NCI-H226 (cell line): ENCODE data around the gene KCNMA1.
"Not testable (repeated sequence)": the region's sequence is repeated elsewhere in the genome, so short reads cannot be mapped to it uniquely, and the experiment has no call there.

Experiments used
- DNase-seq: peaks from one replicate; pipeline ENCODE4 v3.0.0-alpha.2; 2015

Gene KCNMA1

DNA sequence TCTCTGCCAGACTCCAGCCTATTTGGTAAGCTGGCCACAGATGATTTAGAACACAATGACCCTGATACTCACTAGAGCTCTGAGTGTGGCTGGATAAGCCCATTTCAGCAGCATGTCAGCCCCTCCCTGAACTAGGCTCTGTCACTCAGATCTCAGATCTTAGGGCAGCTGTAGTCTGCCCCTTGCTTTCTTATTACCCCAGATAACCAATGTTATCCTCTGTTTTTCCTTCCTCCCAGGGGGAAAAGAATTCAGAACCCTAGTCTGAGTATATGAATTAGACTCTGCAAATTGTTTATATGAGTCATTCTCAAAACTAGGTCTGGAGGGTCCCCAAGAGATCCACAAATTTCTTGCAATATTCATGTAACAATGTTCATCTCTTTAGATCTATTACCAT is 286.2 kb downstream of the KCNMA1 start:
- peak; percentile 28 for DNase-seq

DNA sequence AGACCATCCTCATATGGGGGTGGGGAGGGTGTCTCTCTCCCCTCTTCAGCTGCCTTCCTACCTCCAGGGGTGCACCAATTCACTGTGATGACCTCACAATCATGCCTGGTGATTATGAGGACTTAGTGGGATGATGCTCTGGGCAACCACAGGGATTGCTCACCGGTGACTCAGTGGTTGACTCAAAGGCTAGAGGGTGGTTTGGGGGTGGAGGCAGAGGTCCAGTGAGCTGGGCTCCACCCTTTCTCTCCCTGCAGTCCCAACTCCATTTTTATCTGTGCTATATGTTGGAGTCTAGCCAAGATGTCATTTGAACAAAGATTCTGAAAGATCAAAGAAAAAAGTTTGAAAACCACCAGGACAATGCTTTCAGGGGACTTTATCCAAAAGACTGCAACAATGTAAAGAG is 286.9 kb downstream of the KCNMA1 start:
- peak; percentile 99 for DNase-seq

DNA sequence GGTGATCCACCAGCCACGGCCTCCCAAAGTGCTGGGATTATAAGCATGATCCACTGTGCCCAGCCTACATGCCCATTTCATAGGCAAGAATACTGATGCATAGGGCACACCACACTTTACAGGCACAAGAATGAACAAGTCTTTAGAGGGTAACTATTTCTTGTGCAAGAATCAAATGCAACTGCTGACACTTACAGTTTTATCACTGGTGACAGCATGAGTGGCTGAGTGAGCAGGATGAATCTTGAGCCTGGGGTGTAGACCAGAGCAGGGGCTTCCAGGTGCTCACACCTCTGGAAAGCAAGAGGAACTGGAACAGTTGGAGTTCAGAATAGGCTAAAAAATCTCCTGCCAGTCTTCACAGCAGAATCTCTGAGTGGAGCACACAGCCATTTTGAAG is 287.5 kb downstream of the KCNMA1 start:
- no peak for DNase-seq

DNA sequence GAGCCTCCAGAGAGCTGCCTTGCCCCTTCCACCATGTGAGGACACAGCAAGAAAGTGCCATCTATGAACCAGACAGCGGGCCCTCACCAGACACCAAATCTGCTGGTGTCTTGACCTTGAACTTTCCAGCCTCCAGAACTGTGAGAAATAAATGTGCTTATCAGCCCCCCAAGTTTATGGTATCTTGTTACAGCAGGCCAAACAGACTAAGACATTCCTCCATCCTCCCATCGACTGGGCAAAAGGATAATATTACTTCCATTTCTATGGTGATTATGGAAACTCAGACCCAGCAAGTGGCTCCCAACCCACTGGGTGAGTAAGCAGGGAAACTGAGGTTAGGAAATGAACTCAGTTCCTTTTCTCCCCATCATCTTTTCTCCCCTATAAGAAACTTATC is 288.4 kb downstream of the KCNMA1 start:
- no peak for DNase-seq

DNA sequence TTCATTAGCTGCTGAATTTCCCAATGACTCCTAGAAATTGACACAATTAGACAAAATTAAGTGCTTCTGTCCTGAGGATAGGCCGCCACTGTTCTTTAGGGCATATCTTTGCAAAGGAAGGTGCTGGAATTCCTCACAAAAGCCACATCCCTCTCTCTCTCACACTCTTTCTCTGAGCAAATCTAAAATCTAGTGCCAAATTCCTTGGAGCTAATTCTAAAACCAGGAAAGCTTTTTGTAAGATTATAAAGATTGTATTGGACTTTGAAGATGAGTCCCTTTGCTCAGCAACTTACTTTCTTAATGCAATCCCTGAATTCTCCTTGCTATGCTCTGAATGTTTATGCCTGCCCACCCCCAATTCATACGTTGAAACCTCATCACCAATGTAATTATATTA is 288.9 kb downstream of the KCNMA1 start:
- DNase-seq = no peak

DNA sequence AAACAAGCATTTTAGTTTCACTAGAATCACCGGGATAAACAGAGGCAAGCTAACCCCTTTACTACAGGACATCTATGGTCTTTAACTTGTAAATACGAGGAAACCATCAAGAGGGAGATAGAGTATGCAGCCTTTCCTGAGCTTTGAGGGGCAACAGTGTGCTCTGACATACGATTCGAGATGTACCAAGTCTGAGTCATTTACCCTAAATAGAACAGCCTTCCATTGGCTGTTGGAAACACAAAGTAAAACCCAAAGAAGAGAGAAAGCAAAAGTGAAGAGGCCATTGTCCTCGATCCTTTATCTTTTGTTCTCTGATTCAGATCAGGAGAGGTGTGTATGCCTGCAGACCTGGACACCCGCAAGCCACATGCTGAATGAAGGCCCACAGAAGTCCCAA is 289.5 kb downstream of the KCNMA1 start:
- no peak for DNase-seq

DNA sequence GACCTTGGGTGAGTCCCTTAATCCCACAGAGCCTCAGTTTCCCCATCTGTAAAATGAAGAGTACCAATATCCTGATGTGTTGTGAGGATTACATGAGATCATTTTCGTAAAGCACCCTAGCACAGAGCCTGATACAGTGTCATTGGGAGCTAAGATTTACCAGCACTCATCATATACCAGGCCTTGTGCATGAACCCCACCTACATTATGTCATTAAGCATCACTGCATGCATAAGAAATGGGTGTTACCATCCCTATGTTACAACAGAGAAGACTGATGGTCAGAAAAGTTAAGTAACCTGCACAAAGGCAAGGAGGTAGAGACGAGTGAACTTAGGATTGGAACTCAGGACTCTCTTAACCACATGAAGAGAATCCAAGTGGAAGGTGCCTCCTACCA is 290.6 kb downstream of the KCNMA1 start:
- DNase-seq = no peak

DNA sequence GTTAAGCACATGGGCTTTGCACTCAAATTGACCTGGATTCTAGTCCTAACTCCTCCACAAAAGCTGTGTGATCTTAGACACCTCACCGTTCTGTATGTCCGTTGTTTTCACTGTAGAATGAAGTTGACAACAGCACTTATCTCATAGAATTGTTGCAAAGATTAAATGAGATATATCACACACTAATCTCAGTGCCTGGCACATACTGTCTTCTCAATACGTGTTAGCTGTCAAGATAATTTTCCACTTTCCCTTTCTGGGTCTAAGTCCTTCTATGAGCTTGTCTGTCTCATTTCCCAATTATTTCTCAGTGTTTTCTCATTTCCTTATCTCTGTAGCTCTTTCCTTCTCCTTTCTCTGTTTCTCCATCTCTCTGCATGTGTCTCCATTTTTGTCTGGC is 296.6 kb downstream of the KCNMA1 start:
- DNase-seq = peak; percentile 56

DNA sequence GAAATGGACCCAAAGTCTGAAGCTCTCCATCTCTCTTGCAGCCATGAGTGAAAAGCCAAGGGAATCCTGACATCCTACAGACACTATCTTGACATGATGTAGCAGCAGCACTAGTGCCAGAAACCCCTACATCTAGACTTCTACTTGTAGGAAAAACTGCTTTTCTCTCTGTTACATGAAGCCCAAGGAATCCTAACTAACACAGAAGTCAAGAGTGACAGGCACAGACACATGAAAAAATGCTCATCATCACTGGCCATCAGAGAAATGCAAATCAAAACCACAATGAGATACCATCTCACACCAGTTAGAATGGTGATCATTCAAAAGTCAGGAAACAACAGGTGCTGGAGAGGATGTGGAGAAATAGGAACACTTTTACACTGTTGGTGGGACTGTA is 297.7 kb downstream of the KCNMA1 start:
- not testable (repeated sequence) for DNase-seq

DNA sequence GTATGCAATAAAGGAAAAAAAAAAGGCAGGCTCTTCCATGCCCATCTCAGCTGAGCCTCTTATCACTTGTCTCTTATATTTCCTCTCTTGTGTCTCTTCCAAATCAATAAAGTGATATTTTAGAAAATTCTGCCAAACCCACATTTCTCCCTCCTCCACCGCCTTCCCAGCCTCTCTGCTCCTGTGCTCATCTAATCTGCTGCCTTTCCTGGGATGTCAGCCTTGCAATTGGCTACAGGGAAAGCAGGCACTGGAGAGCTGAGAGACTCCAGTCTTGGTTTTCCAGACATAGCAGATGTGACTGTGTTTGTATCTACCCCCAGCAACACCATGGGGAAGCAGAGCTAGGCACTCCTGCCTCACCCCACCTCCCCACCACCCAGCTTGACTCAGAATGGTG is 298.4 kb downstream of the KCNMA1 start:
- DNase-seq = no peak

DNA sequence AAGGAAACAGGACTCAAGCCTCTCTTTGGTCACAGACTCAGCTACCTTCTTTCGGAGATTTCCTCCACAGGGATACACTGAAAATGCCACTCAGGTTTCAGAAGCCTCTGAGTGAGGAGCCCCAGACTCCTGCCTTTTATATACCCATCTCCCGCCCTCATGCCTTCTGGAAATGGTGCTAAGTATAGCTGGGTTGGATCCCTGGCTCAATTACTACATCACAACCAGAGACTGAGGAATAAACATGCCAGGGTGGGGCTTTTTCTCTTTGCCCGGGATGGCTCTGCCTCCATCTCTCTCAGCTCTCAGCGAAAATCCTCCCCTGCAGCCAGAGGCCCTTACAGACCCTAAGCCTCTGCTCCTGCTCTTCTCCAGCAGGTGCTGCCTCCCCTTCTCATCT is 299.5 kb downstream of the KCNMA1 start:
- DNase-seq = no peak

DNA sequence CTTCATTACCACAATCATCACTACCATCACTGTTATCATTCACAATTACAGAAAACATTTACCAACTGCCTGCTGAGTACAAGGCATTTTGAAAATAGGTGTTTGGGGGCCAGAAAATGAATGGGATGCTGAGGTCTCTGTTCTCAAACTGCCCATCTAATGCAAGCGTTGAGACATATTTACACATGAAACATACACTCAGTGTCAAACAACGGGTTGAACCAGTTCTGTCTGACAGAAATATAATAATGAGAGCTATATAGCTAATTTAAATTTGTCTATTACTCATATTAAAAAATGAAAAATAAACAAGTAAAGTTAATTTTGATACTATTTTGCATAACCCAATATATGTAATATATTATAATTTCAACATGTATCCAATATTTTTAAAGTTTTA is 303.1 kb downstream of the KCNMA1 start:
- no peak for DNase-seq

DNA sequence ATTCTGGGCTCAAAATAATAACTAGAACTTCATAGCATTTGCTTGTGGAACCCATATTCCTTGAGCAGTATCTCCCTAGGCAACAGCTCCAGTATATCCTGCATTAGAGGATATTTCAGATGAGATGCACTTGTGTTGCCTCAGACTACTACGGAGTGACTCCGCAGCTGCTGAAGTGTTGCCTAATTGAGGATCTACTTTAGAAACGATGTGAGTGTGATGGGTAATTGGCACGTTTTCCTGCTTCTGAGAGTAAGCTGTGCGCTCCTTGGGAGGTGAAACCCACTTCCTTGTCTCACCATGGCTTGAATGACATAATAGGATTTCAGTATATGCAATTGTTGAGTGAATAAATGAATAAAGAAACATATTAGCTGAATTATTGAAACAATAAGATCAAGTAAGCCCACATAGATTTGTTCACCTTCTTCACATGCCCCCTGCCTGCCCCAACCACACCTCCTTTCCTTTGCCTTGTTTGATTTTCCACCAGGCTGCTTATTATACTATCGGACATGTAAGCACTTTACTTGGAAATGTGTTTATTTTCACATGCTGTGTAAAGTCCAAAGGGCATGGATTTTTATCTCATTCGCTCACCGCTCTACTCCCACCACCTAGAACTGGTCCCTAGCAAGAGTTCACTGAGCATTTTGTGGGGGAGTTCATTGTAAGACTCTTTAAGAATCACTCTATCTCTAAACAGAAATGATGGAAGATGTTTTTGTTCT is 303.8 kb downstream of the KCNMA1 start:
- no peak for DNase-seq

DNA sequence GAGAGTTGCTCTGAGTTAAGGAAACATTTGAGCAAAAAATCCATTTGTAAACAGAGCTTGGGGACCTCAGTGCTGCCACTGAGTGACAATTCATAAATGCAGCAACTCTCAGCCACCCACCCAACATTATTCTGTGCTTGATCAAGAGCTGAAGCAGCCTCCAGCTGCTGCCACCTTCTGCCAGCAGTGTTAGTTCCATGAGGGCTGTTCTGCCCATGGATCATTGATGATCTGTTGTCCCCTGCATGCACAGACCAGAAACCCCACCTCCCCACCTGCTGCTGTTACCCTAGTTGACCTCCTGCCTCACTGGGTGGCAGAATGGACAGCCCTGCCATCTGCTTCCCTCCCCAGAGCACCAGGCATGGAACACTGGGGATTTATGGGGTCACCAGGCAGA is 305.4 kb downstream of the KCNMA1 start:
- DNase-seq = no peak

DNA sequence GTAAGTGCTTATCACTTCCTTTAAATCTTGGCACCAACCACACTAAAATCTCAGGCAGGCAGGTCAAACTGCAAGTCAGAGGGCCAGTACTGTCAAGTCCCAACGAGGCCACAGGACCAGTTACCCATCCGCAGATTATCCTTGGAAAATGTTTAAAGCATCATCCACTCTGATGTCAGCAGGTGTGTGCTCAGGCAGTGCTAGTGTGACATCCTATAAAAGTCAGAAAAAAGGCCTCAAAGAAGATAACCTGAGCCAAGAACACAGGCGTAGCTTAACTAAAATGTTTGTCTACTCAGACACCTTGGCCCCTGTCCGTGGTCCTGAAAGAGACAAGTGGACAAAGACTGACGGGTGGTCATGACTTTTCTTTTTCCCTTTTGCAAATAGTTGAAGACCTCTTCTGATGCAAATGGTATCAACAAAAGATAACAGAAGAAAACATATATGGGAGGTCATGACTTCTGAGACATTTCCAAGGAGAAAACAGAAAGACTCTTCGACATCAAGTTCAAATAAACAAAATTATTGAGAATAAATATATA is 309.3 kb downstream of the KCNMA1 start:
- DNase-seq = no peak

DNA sequence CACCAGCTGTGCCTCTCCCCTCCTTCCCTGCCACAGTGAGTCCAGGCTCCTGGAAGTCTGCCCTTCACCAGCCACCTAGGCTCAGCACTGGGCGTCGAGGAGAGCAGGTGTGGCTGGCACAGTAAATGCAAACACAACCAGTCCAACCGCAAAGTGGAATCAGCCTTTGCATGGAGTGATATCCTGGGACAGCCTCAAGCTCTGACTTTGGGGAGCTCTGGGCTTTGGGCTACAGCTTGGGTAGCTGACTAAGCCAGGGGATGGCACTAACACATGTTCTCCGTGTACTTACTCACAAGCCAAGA is 312.4 kb downstream of the KCNMA1 start:
- no peak for DNase-seq

DNA sequence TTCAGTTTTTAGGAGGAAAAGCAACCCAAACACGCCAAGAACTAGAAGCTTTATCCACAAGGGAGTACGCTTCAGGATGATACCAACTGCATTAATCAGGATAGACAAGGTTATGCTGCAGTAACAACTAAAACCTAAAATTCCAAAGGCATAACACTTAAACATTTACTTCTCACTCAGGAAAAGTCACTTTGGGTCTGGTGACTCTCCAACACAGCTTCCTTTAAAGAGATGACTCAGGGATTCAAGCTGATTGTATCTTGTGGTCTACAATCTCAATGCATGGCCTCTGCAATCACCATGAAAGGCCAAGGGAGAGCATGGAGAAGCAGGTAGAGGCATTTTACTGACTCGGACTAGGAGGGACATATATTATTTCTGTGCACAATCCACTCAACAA is 315.8 kb downstream of the KCNMA1 start:
- no peak for DNase-seq

DNA sequence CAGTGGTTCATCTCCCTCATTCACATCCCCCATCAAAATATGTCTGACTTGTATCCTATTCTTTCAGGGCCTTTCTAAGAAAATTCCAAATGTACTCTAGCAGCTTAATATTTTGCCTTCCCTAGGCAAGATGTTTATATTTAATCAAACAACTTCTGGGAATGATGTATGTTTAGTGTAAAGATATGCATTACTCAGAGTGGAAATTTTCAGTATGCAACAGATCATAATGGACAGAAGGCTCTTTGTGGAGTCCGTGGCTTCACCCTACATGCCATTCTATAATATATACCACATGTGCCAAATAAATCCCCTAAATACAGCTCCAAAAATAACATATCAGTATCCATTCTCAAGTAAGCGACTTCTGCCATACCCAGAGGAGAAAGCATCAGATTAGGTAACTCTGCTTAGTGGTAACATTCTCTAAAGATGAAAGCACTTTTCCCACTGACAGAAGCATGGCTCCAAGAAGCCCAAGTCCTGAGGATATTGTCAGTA is 316.6 kb downstream of the KCNMA1 start:
- DNase-seq = peak; percentile 16

DNA sequence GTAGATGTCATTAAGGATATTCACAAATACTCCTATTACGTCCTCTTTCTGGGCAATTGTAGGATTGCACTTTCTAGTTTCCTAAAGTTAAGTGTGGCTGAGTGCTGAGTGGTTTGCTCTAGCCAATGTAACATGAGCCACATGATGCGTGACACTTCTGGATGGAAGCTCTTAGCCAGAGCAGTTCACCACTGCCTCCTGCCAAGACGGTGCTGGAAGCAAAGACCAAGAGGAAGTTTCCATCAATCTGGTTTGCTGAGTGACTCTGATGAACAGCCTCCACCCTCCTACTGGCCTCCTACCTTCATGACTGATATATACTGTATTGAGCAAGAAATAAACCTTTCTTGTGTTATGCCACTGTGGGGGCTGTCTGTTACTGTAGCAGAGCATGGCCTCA is 318.1 kb downstream of the KCNMA1 start:
- no peak for DNase-seq

DNA sequence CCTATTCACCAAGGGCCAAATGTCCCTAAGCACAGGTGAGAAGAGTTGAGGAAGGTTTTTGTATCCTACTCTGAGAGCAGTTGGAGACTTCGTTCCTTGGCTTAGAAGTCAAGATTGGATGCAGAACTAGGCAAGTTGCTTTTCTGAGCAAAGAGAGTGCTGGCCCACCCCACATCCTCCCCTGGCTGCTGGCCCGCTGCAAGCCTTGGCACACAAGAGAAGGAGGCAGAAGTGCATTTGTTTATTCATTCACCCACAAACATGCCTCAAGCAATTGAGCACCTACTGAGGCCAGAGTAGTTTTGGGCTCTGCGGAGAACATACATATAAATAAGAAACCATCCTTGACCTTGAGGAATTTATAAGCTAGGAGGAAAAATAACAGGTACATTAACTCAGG is 318.9 kb downstream of the KCNMA1 start:
- DNase-seq = no peak

DNA sequence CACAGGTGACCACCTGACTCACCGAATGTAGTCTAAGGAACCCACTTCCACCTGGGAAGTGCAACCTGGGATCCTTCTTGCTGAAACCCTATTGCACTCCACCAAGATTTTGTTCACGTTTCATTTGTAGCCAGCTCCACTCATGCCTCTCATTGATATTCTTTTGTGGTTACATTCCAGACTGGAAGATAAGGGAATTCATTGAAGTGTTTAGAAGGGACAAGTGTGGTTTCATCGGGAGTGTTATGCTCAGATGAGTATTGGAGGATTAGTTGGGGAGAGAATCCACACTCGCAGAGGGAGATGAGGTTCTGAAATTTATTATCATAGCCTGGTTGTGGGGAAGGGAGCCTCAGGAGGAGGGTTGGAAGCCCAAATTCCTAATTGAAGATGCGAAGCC is 320.4 kb downstream of the KCNMA1 start:
- DNase-seq = no peak

DNA sequence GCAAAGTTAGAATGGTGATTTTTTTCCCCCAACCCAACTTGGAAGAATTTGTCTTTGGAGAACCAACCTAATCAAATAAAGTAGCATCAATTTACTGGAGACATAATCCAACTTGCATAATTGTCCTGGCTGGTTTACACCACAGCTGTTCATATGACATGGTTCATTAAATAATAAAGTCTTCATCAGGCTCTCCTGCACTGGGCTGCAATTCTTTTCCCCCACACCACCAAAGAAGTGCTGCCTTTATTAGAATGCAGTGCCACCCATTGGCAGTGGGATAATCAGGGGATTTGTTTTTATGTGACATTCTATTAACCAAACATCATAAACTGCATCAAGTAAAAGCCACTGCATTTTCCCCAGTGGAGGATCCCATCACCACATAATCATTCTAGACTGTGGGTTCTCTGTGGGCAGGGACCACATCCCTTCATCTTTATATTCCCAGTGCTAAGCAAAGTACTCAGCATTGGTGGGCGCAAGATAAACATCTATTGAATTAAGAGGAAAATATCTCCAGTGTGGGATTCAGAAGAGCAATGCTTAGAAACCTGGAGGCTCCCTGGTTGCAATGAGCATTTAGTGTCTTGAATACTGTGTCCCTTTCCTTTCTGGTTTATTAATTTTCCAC is 322.0 kb downstream of the KCNMA1 start:
- DNase-seq = no peak

DNA sequence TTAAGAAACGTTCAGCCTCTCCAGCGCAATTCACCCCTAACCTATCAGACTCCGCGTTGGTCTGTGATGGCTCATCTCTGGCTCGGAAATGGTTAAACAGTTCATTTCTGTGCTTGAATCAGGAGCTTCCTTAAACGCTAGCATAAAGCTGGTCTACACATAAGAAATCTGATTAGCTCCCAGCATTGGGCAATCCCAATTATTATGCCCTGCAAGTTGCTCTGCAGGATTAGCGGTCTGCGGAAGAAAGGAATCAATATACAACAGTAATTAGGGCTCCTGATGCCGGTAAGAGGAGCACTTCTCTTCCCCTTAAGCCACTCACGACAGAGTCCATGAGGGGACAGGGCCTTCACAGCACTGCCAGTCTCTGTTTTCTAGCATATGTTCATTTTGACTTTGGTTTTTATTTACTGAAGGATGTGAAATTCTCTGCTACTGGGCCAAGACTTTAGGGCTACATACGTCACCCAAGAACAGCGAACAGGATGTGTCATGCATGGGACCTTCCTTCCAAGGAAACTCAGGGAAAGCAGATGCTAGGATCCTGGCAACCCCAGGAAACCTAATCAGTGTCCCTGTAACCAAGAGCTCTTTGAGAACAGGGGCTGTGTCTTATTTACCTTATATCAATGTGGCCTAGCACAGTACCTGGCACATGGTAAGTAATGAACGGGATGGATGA is 324.4 kb downstream of the KCNMA1 start:
- DNase-seq = no peak

DNA sequence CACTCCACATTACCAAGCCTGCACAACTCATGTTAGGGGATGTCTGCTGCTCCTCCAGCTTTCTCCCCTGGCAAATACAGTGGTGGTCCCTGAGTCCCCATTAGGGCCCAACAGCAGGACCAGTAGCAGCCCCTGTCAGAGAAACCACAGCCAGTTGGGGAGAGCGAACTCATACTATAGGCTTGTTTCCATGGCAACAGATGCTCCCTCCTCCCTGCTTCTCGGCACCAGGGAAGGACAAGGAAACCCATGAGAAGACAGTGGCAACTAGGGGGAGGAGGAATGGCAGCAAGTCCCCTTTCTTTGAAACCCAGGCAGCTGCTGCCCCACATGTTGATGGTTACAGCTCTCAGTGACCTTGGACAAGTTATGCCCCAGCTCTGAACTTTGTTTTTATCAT is 326.4 kb downstream of the KCNMA1 start:
- no peak for DNase-seq
